Activated CD8-positive, alpha-beta memory T cell treated with anti-CD3 and anti-CD28 coated beads, Interleukin-2, amount 10 ng/mL, durations not matched to agents 7 days and 5 days (primary cell): ENCODE data around the gene CCDC127. TPM values are rescaled to one million over a fixed set of nuclear protein-coding genes. Genes with fewer than 3 reads are reported as not detected.
A peak's percentile ranks its signal among the peaks of the same experiment; 100 is the strongest.

ENCODE experiments used
- ATAC-seq: fragments of 150-1000 bp; cut with Tn5 transposase; one replicate; pipeline ENCODE4 v1.10.0; 2021; ENCODE audit warnings: moderate library complexity
- CTCF ChIA-PET: fragments of 350-600 bp; sonication (Branson Sonifier 250); formaldehyde crosslinking; loops from one replicate; lab custom pipeline; 2021; ENCODE audit warnings: antibody characterized with exemption; lab: Charles Lee
- DNase-seq: peaks from one replicate; pipeline ENCODE4 v3.0.0-alpha.2; 2020
- H3K27ac Mint-ChIP-seq: one replicate; pipeline ENCODE4 v1.8.0; 2021; ENCODE audit warnings: mild to moderate bottlenecking, mixed read lengths
- H3K27me3 Mint-ChIP-seq: one replicate; pipeline ENCODE4 v1.8.0; 2021; ENCODE audit warnings: mixed read lengths
- H3K36me3 Mint-ChIP-seq: one replicate; pipeline ENCODE4 v1.8.0; 2021; ENCODE audit warnings: mild to moderate bottlenecking, mixed read lengths
- H3K4me1 Mint-ChIP-seq: one replicate; pipeline ENCODE4 v1.8.0; 2021; ENCODE audit warnings: mixed read lengths
- H3K4me3 Mint-ChIP-seq: one replicate; pipeline ENCODE4 v1.8.0; 2021; ENCODE audit warnings: mild to moderate bottlenecking, moderate library complexity, mixed read lengths
- H3K9me3 Mint-ChIP-seq: one replicate; pipeline ENCODE4 v1.8.0; 2022; ENCODE audit warnings: low read depth, mixed read lengths
- total RNA-seq, 2 experiments: library from RNA; stranded (reverse); gene quantifications; one replicate each; pipeline ENCODE4 v1.2.3, GENCODE V29; 2021

The CCDC127 gene
- total RNA-seq, 2 experiments from 2014 or later: 4.8 to 6.2 TPM

DNA sequence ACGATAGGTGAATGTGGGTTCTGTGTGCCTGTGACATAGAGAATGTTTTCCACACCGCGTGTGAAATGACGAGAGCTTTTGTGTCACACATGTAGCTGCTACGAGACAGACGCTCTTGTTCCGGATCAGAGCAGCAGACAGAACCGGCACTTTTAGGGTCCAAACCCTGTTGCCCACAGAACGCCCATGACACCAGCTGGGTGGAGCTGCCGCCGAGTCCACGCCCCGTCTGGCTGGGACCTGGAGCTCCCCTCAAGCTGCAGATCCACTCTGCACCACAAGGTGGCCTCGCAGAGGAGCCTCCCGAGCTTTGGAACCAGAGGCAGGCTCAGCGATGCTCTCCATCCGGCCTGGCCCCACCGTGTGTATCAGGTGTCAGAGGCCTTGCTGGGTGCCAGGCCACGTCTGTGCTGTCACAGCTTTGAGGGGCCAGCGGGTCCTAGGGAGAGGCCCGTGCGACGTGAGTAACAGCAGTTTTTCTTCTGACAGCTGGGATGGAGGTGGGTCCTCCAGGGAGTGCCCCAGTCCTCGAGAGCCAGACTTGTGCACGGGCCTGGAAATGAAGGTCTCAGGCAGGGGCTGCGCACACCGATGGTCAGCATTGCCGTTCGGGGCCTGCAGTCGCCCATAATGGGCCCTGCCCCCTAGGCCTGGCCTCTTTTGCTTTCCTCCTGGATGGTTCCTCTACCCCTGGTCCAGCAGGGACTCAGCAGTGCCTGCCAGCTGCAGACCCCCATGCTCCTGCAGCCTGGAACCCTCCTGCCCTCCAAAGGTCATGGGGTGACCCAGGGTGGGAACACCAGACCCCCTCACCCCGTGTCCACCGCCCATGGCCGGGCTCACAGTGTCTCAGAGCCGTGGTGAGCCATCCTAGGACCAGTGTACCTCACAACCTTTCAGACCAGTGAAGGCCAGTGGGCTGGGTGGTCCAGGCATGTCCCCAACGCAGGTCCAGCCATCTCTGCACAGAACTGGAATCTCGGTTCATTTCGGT, 29.2 kb downstream of the CCDC127 start:
- peaks cover 11% of the 10 kb centered on the region for H3K27me3 Mint-ChIP-seq
- CTCF ChIA-PET: interaction anchor here (0.5 to 2.6 kb wide), 18 partner anchors 9 to 715 kb away, joined by 3 to 21 read pairs (median 4); partner anchors contain the start of genes CCDC127, PDCD6 and SDHA
- ATAC-seq: peak; percentile 98
- no peaks in the 10 kb centered on the region for H3K9me3 Mint-ChIP-seq
- H3K4me1 Mint-ChIP-seq: peaks cover 13% of the 10 kb centered on the region
- H3K27ac Mint-ChIP-seq: no peak overlapping the region
- no peak overlapping the region for H3K4me3 Mint-ChIP-seq
- no peaks in the 10 kb centered on the region for H3K36me3 Mint-ChIP-seq
- peak; percentile 93 for DNase-seq

GRCh38 chr5:187617-188451, 30.1 kb downstream of the CCDC127 start:
- no peak overlapping the region for H3K27ac Mint-ChIP-seq
- no peaks in the 10 kb centered on the region for H3K9me3 Mint-ChIP-seq
- DNase-seq (no peak), ATAC-seq (no peak)
- H3K27me3 Mint-ChIP-seq: peaks cover 11% of the 10 kb centered on the region
- H3K4me3 Mint-ChIP-seq: no peak overlapping the region
- CTCF ChIA-PET: interaction anchor here (0.8 to 2.6 kb wide), 17 partner anchors 8 to 380 kb away, joined by 3 to 21 read pairs (median 4); partner anchors contain the start of genes CCDC127, PDCD6 and SDHA
- H3K4me1 Mint-ChIP-seq: peaks cover 13% of the 10 kb centered on the region
- no peaks in the 10 kb centered on the region for H3K36me3 Mint-ChIP-seq

DNA sequence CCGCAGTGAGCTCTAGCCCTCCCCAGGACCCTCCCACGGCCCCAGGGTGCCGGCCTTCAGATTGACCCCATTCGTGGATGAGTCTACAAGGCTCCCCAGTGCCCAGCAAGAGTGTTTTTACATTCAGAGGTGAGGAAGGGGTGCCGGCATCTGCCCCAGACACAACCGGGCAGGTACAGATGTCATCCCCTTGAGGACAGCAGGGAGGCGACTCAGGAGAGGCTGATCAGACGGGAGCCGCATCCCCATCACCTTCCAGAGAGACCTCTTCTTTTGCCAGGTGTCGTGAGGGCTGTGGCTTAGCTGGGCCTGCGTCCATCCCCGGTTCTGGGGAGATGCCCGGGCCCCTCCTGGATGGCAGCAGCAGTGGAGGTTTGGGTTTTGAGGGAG, 30.9 kb downstream of the CCDC127 start:
- CTCF ChIA-PET: interaction anchor here (2.6 kb wide), 1 partner anchor 32 kb away, joined by 21 read pairs; the partner anchor contains the start of genes CCDC127 and SDHA
- H3K9me3 Mint-ChIP-seq: no peaks in the 10 kb centered on the region
- H3K4me3 Mint-ChIP-seq: no peak overlapping the region
- peaks cover 13% of the 10 kb centered on the region for H3K4me1 Mint-ChIP-seq
- DNase-seq (no peak), ATAC-seq (no peak)
- no peaks in the 10 kb centered on the region for H3K36me3 Mint-ChIP-seq
- H3K27me3 Mint-ChIP-seq: peaks cover 11% of the 10 kb centered on the region
- H3K27ac Mint-ChIP-seq: no peak overlapping the region

- CTCF ChIA-PET: no interaction called here
- no peaks in the 10 kb centered on the region for H3K36me3 Mint-ChIP-seq
- no peak for ATAC-seq
- no peak overlapping the region for H3K27ac Mint-ChIP-seq
- no peaks in the 10 kb centered on the region for H3K9me3 Mint-ChIP-seq
- H3K27me3 Mint-ChIP-seq: peaks cover 11% of the 10 kb centered on the region
- peaks cover 13% of the 10 kb centered on the region for H3K4me1 Mint-ChIP-seq
- no peak overlapping the region for H3K4me3 Mint-ChIP-seq
- no peak for DNase-seq
Measured at GRCh38 chr5:186091-187041, 31.6 kb downstream of the CCDC127 start.

- CTCF ChIA-PET: no interaction called here
- DNase-seq (no peak), ATAC-seq (no peak)
- Mint-ChIP-seq H3K27me3 (peaks cover 5% of the 10 kb centered on the region), H3K4me1 (peaks cover 12% of the 10 kb centered on the region), H3K36me3 (no peaks in the 10 kb centered on the region), H3K9me3 (no peaks in the 10 kb centered on the region), H3K27ac (no peak overlapping the region), H3K4me3 (no peak overlapping the region)
Measured at GRCh38 chr5:185095-186070, 32.6 kb downstream of the CCDC127 start.

- ATAC-seq: no peak
- H3K27me3 Mint-ChIP-seq: peaks cover 6% of the 10 kb centered on the region
- CTCF ChIA-PET: no interaction called here
- no peak for DNase-seq
- H3K4me3 Mint-ChIP-seq: no peak overlapping the region
- no peaks in the 10 kb centered on the region for H3K9me3 Mint-ChIP-seq
- H3K36me3 Mint-ChIP-seq: no peaks in the 10 kb centered on the region
- H3K4me1 Mint-ChIP-seq: peaks cover 10% of the 10 kb centered on the region
- H3K27ac Mint-ChIP-seq: no peak overlapping the region
Measured at GRCh38 chr5:184471-184870, 33.5 kb downstream of the CCDC127 start.

GRCh38 chr5:182126-182525, 35.8 kb downstream of the CCDC127 start:
- Mint-ChIP-seq H3K4me1 (no peaks in the 10 kb centered on the region), H3K27ac (no peak overlapping the region), H3K9me3 (no peaks in the 10 kb centered on the region), H3K4me3 (no peak overlapping the region), H3K27me3 (peaks cover 15% of the 10 kb centered on the region), H3K36me3 (no peaks in the 10 kb centered on the region)
- DNase-seq (no peak), ATAC-seq (no peak)
- CTCF ChIA-PET: no interaction called here

- Mint-ChIP-seq H3K9me3 (no peaks in the 10 kb centered on the region), H3K27ac (no peak overlapping the region), H3K36me3 (no peaks in the 10 kb centered on the region), H3K4me1 (no peaks in the 10 kb centered on the region), H3K27me3 (peaks cover 15% of the 10 kb centered on the region), H3K4me3 (no peak overlapping the region)
- CTCF ChIA-PET: no interaction called here
- ATAC-seq: no peak
- DNase-seq: no peak
Measured at GRCh38 chr5:181566-181965, 36.4 kb downstream of the CCDC127 start.

GRCh38 chr5:181160-181559, 36.8 kb downstream of the CCDC127 start:
- Mint-ChIP-seq H3K27ac (no peak overlapping the region), H3K27me3 (peaks cover 15% of the 10 kb centered on the region), H3K9me3 (no peaks in the 10 kb centered on the region), H3K36me3 (no peaks in the 10 kb centered on the region), H3K4me1 (no peaks in the 10 kb centered on the region), H3K4me3 (no peak overlapping the region)
- no peak for DNase-seq
- CTCF ChIA-PET: interaction anchor here (1.4 kb wide), 1 partner anchor 7 kb away, joined by 3 read pairs; no protein-coding TSS in a partner anchor
- no peak for ATAC-seq

DNA sequence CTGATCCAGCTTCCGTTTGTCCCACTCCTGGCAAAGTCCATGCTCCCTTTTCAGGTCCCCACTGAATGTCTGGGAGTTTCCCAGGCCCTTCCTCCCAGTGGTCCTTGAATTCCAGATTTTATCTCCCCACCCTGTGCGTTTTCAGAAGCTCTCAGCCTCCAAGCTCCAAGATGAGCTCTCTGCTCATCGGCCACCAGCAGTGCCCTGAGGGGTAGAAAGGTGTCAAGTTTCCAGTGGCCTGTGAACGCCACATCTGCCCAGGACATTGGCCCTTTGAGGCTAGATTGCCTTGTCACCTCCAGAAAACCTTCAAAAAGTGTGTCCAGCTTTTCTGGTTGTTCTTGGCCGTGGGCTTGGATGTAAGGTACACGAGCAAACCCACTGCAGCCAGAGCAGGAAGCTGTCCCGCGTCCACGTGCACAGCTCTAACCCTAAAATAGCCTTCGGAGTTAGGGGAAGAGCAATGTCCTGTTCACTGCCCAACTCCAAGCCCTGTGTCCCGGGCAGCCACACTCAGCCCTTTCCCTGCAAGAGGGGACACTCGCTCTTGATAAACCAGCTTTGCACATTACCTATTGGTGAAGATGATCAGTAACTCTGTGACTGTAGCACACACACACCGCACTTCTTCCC, 37.6 kb downstream of the CCDC127 start:
- ATAC-seq (no peak), DNase-seq (no peak)
- no peaks in the 10 kb centered on the region for H3K4me1 Mint-ChIP-seq
- CTCF ChIA-PET: interaction anchor here (0.6 to 1.4 kb wide), 2 partner anchors 8 to 153 kb away, joined by 3 read pairs; no protein-coding TSS in a partner anchor
- no peaks in the 10 kb centered on the region for H3K9me3 Mint-ChIP-seq
- no peak overlapping the region for H3K27ac Mint-ChIP-seq
- H3K27me3 Mint-ChIP-seq: peaks cover 15% of the 10 kb centered on the region
- H3K36me3 Mint-ChIP-seq: no peaks in the 10 kb centered on the region
- H3K4me3 Mint-ChIP-seq: no peak overlapping the region

DNA sequence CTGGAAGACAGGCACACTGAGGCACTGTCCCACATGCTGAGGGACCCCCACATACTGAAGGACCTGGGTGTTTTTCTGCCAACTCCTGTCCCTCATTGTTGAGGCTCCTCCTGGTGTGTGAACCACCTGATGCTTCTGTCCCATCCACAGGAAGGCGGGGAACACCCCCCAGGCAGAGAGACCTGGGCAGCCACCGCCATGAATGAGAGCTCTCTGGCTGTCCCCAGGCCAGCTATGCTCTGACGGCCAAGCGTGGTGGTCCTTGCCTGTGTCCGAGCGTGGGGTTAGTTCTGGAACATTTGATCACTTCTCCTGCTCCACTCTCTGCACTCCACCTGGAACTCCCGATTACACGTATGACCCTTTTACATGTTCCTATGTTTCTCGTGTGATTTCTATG, 38.6 kb downstream of the CCDC127 start:
- no peaks in the 10 kb centered on the region for H3K4me1 Mint-ChIP-seq
- CTCF ChIA-PET: interaction anchor here (1.4 kb wide), 1 partner anchor 9 kb away, joined by 3 read pairs; no protein-coding TSS in a partner anchor
- H3K36me3 Mint-ChIP-seq: no peaks in the 10 kb centered on the region
- no peak for ATAC-seq
- H3K27me3 Mint-ChIP-seq: peaks cover 13% of the 10 kb centered on the region
- H3K4me3 Mint-ChIP-seq: no peak overlapping the region
- H3K27ac Mint-ChIP-seq: no peak overlapping the region
- no peaks in the 10 kb centered on the region for H3K9me3 Mint-ChIP-seq
- DNase-seq: no peak
